ENCODE data around the gene CHST8. TPM values are rescaled to one million over a fixed set of nuclear protein-coding genes. Genes with fewer than 3 reads are reported as not detected.

The CHST8 gene
- total RNA-seq, 1 experiment from 2014 or later = not detected

DNA sequence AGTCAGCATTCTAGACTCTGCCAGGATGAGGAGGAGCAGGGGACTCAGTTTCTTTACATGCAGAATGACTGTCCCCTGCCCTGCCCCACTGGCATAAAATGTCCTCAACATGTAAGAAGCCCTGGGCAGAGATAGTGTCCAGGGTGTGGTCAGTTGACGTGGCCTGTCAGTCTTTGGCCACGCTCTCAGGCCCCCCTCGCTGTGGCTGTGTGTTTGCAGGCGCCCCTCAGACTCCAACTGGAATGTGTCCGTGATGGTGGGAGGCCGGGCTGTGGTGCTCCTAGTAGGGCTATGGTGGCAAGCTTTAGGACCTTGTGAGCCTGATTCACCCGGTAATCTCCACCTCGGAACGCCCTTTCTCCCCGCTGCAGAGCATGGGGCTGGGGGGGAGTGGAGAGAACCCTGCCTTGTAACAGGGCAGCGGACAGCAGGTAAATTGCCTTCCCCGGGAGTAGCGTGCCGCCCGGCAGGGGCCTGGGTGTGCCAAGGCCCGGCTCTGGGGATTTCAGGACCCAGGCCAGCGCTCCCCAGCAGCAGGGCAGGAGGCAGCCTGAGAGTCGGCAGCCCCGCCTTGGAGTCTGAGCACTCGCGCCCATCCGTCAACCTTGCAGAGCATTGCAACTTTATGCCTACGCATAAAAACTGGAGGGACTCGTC lies 62.3 kb downstream of the CHST8 start:
- POLR2A ChIA-PET = no interaction called here
- intact Hi-C loops (cut with micrococcal nuclease) = no loop called here
- no TSS peak for BruUV-seq (replicated peaks)
- Mint-ChIP-seq H3K36me3 (ENCODE audit: insufficient read depth, unreplicated experiment) (no peaks in the 10 kb centered on the region), H3K27me3 (ENCODE audit: insufficient read depth, unreplicated experiment) (no peaks in the 10 kb centered on the region), H3K4me1 (ENCODE audit: insufficient read depth, unreplicated experiment) (no peaks in the 10 kb centered on the region), H3K27ac (ENCODE audit: low read depth, unreplicated experiment) (no peak overlapping the region), H3K9me3 (ENCODE audit: unreplicated experiment) (peaks cover 7% of the 10 kb centered on the region), H3K4me3 (ENCODE audit: unreplicated experiment) (no peak overlapping the region)
- CTCF ChIA-PET = interaction anchor here (0.7 kb wide), 1 partner anchor 27 kb away, joined by 3 read pairs; no protein-coding TSS in a partner anchor
- DNase-seq (ENCODE audit: unreplicated experiment) = no peak
- TF ChIP-seq, protein P1, sequence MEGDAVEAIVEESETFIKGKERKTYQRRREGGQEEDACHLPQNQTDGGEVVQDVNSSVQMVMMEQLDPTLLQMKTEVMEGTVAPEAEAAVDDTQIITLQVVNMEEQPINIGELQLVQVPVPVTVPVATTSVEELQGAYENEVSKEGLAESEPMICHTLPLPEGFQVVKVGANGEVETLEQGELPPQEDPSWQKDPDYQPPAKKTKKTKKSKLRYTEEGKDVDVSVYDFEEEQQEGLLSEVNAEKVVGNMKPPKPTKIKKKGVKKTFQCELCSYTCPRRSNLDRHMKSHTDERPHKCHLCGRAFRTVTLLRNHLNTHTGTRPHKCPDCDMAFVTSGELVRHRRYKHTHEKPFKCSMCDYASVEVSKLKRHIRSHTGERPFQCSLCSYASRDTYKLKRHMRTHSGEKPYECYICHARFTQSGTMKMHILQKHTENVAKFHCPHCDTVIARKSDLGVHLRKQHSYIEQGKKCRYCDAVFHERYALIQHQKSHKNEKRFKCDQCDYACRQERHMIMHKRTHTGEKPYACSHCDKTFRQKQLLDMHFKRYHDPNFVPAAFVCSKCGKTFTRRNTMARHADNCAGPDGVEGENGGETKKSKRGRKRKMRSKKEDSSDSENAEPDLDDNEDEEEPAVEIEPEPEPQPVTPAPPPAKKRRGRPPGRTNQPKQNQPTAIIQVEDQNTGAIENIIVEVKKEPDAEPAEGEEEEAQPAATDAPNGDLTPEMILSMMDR (IDR thresholded peaks at IDR 0.05; ENCODE audit: unreplicated experiment) = no peak

DNA sequence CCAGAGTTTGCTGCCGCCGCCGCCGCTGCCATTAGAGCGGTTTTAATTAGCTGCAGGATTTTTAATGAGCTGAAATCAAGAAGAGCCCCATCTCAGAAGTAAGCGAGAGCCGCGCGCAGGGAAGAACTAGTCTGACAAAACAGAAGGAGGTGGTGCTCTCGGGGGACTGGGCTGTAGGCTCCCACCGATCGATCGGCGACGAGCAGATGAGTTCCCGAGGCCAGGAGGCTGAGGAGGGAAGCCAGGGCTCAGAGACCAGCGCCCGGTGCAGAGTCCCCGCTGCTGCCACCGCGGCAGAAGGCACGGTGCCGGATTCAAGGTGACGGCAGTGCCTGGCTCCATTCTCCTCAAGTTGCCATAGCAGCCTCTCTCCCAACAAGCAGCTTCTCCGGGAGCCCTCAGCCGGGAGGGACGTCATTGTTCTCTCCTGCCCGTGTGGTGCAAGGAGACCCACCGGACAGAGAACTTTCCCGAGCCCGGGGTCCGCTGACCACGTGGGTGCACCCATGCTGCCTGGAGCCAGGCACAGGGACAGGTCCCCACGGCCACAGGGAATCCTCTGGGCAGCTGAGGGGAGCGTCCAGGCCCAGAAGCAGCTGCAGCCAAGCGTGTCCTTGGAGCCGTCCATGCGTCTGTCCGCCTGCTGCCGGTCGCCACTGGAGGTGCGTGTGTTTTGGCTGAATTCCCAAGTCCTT lies 62.9 kb downstream of the CHST8 start:
- TF ChIP-seq, protein P1 (IDR thresholded peaks at IDR 0.05; ENCODE audit: unreplicated experiment) = no peak
- Mint-ChIP-seq H3K27me3 (ENCODE audit: insufficient read depth, unreplicated experiment) (no peaks in the 10 kb centered on the region), H3K9me3 (ENCODE audit: unreplicated experiment) (peaks cover 6% of the 10 kb centered on the region), H3K4me3 (ENCODE audit: unreplicated experiment) (no peak overlapping the region), H3K36me3 (ENCODE audit: insufficient read depth, unreplicated experiment) (no peaks in the 10 kb centered on the region), H3K27ac (ENCODE audit: low read depth, unreplicated experiment) (no peak overlapping the region), H3K4me1 (ENCODE audit: insufficient read depth, unreplicated experiment) (no peaks in the 10 kb centered on the region)
- BruUV-seq (replicated peaks) = no TSS peak
- intact Hi-C loops (cut with micrococcal nuclease) = no loop called here
- CTCF ChIA-PET = interaction anchor here (0.7 kb wide), 1 partner anchor 27 kb away, joined by 3 read pairs; no protein-coding TSS in a partner anchor
- POLR2A ChIA-PET = no interaction called here
- DNase-seq (ENCODE audit: unreplicated experiment) = no peak

DNA sequence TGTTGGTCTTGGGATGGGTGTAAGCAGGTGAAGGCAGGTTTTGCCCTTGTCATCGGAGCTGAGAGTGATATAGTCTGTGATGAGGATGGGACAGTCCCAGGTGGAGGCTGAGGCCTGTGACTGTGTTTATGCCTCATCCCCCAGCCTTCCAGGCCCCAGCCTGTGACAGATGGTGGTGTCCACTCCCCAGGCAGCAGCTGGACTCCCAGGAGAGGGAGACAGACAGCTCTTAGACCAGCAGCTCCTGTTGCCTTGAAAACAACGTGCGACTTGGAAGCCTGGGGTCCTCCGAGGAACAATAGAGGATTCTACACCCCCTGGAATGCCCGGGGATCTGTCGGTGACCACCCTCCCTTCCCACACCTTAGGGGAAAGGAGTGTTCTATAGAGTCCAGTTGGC lies 63.8 kb downstream of the CHST8 start:
- no peaks in the 10 kb centered on the region for H3K27me3 Mint-ChIP-seq (ENCODE audit: insufficient read depth, unreplicated experiment)
- H3K27ac Mint-ChIP-seq (ENCODE audit: low read depth, unreplicated experiment) = no peak overlapping the region
- DNase-seq (ENCODE audit: unreplicated experiment) = no peak
- no peak overlapping the region for H3K4me3 Mint-ChIP-seq (ENCODE audit: unreplicated experiment)
- BruUV-seq (replicated peaks) = no TSS peak
- intact Hi-C loops (cut with micrococcal nuclease) = no loop called here
- ChIA-PET POLR2A (no interaction called here), CTCF (no interaction called here)
- TF ChIP-seq, protein P1 (IDR thresholded peaks at IDR 0.05; ENCODE audit: unreplicated experiment) = no peak
- peaks cover 6% of the 10 kb centered on the region for H3K9me3 Mint-ChIP-seq (ENCODE audit: unreplicated experiment)
- H3K36me3 Mint-ChIP-seq (ENCODE audit: insufficient read depth, unreplicated experiment) = no peaks in the 10 kb centered on the region
- H3K4me1 Mint-ChIP-seq (ENCODE audit: insufficient read depth, unreplicated experiment) = no peaks in the 10 kb centered on the region

DNA sequence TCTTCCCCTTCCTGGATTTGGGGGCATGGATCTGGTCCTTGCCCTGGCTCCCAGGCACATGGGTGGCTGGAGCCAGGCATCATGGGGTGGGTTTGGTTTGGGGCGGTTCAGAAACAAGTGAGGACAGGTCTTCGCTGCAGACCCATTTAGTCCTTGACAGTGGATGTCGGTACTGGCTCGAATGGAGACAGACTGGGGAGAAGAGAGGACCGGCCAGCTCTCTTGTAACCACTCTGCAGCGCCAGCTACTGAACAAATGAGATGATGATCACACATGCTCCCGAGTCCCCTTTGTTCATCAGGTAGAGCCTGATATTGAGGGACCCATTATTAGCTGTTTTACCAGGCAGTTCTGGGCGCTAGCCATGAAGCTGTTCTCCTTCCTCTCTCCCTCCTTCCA lies 64.5 kb downstream of the CHST8 start:
- ChIA-PET POLR2A (interaction anchor here (0.7 kb wide), 1 partner anchor 311 kb away, joined by 3 read pairs; no protein-coding TSS in a partner anchor), CTCF (interaction anchor here (0.9 to 1.1 kb wide), 2 partner anchors 85 to 87 kb away, joined by 3 to 6 read pairs; no protein-coding TSS in a partner anchor)
- no peaks in the 10 kb centered on the region for H3K36me3 Mint-ChIP-seq (ENCODE audit: insufficient read depth, unreplicated experiment)
- DNase-seq (ENCODE audit: unreplicated experiment) = no peak
- no peaks in the 10 kb centered on the region for H3K27me3 Mint-ChIP-seq (ENCODE audit: insufficient read depth, unreplicated experiment)
- intact Hi-C loops (cut with micrococcal nuclease) = no loop called here
- BruUV-seq (replicated peaks) = no TSS peak
- H3K4me1 Mint-ChIP-seq (ENCODE audit: insufficient read depth, unreplicated experiment) = no peaks in the 10 kb centered on the region
- H3K9me3 Mint-ChIP-seq (ENCODE audit: unreplicated experiment) = peaks cover 7% of the 10 kb centered on the region
- TF ChIP-seq, protein P1 (IDR thresholded peaks at IDR 0.05; ENCODE audit: unreplicated experiment) = no peak
- H3K4me3 Mint-ChIP-seq (ENCODE audit: unreplicated experiment) = no peak overlapping the region
- no peak overlapping the region for H3K27ac Mint-ChIP-seq (ENCODE audit: low read depth, unreplicated experiment)
